Keratinocyte (primary cell): ENCODE measurements around the gene BBS1. TPM values are rescaled to one million over a fixed set of nuclear protein-coding genes. Genes with fewer than 3 reads are reported as not detected.

ENCODE experiments used
- DNase-seq: peaks from one replicate; pipeline ENCODE4 v3.0.0-alpha.2; 2011; ENCODE audit warnings: low read depth, missing footprints, low spot score
- FAIRE-seq: peaks from 2 replicates; lab custom pipeline; 2011; peaks lifted over from hg19 to GRCh38; lab: Jason Lieb, UNC
- H2AFZ ChIP-seq: 2 replicates; pipeline ENCODE4 v1.6.0; 2012; ENCODE audit warnings: low read length, control low read depth, inconsistent platforms; ENCODE audit not compliant: control insufficient read depth
- H3K27ac ChIP-seq: 2 replicates; pipeline ENCODE4 v1.5.1; 2011; ENCODE audit warnings: low read length; ENCODE audit not compliant: control insufficient read depth, insufficient read depth
- H3K27me3 ChIP-seq: 3 replicates; pipeline ENCODE4 v1.6.0; 2011; ENCODE audit warnings: low read length; ENCODE audit not compliant: control insufficient read depth, insufficient read depth; ENCODE audit errors: extremely low read depth
- H3K36me3 ChIP-seq, 2 experiments: 2 replicates in 1 of 2; 3 replicates in 1 of 2; pipeline ENCODE4 v1.5.1; 2011; ENCODE audit warnings: low read length in 2 of 2, mild to moderate bottlenecking in 1 of 2; ENCODE audit not compliant: control insufficient read depth in 2 of 2, insufficient read depth in 2 of 2; ENCODE audit errors: extremely low read depth in 1 of 2
- H3K4me1 ChIP-seq: 3 replicates; pipeline ENCODE4 v1.5.1; 2011; ENCODE audit warnings: low read length; ENCODE audit not compliant: control insufficient read depth, insufficient read depth; ENCODE audit errors: extremely low read depth
- H3K4me2 ChIP-seq: 3 replicates; pipeline ENCODE4 v1.6.0; 2011; ENCODE audit warnings: low read depth, low read length; ENCODE audit not compliant: control insufficient read depth, insufficient read depth; ENCODE audit errors: extremely low read depth
- H3K4me3 ChIP-seq, 3 experiments: fragments of 200-600 bp in 1 of 3; sonication (generic) in 1 of 3; 2 replicates in 2 of 3; 3 replicates in 1 of 3; pipeline ENCODE4 v1.5.1; 2011 to 2016; ENCODE audit warnings: low read length in 3 of 3, mild to moderate bottlenecking in 3 of 3, control low read depth in 2 of 3, inconsistent platforms in 1 of 3, low read depth in 1 of 3, mixed read lengths in 1 of 3, mixed run types in 1 of 3, moderate library complexity in 1 of 3; ENCODE audit not compliant: control insufficient read depth in 2 of 3, insufficient read depth in 2 of 3; ENCODE audit errors: extremely low read depth in 1 of 3
- H3K79me2 ChIP-seq: 2 replicates; pipeline ENCODE4 v1.6.0; 2012; ENCODE audit warnings: low read length; ENCODE audit not compliant: control insufficient read depth, insufficient read depth
- H3K9ac ChIP-seq: 3 replicates; pipeline ENCODE4 v1.6.0; 2011; ENCODE audit warnings: low read length; ENCODE audit not compliant: control insufficient read depth, insufficient read depth; ENCODE audit errors: extremely low read depth
- H3K9me1 ChIP-seq: 3 replicates; pipeline ENCODE4 v1.6.0; 2011; ENCODE audit warnings: low read length; ENCODE audit not compliant: control insufficient read depth, insufficient read depth; ENCODE audit errors: extremely low read depth
- H3K9me3 ChIP-seq: 2 replicates; pipeline ENCODE4 v1.5.1; 2012; ENCODE audit warnings: low read depth, low read length; ENCODE audit not compliant: control insufficient read depth
- H4K20me1 ChIP-seq: 3 replicates; pipeline ENCODE4 v1.6.0; 2011; ENCODE audit warnings: low read length; ENCODE audit not compliant: control insufficient read depth, insufficient read depth; ENCODE audit errors: extremely low read depth
- EZH2 ChIP-seq: IDR thresholded peaks from one replicate; pipeline ENCODE4 v1.6.1; 2012; ENCODE audit warnings: inconsistent platforms, mild to moderate bottlenecking, low read length, moderate library complexity
- dilution Hi-C: fragments of 300-500 bp; cut with MboI; formaldehyde crosslinking; loops from one replicate; pipeline ENCODE4 v1.7.0; 2020; ENCODE audit warnings: low sequenced_read_pairs; ENCODE audit not compliant: extremely low pct_ligation_motif_present
- polyA plus RNA-seq, 5 experiments: library from polyadenylated mRNA; depleted of rRNA in 3 of 5; stranded (reverse) in 3 of 5; stranded (forward) in 1 of 5; unstranded in 1 of 5; fragments of >200 nt; gene quantifications; 1 replicate in 1 of 5; 2 replicates in 3 of 5; 3 replicates in 1 of 5; pipeline versions ENCODE4 v1.2.1 to v1.2.3, GENCODE V29; 2011 to 2012; ENCODE audit warnings: missing spikeins in 2 of 5, low read depth in 1 of 5, low replicate concordance in 1 of 5
- TF ChIP-seq, protein P1 (sequence below), 3 experiments: IDR thresholded peaks in 1 of 3; conservative IDR thresholded peaks in 1 of 3; optimal IDR thresholded peaks in 1 of 3; 2 replicates in 2 of 3; 3 replicates in 1 of 3; pipeline versions ENCODE3 to v1.5.1; 2011; ENCODE audit warnings: low read length in 3 of 3, mild to moderate bottlenecking in 3 of 3, moderate library complexity in 2 of 3, control low read depth in 1 of 3, inconsistent platforms in 1 of 3; ENCODE audit not compliant: insufficient read depth in 2 of 3; ENCODE audit errors: extremely low read depth in 1 of 3

Gene BBS1
- polyA plus RNA-seq, 1 donor (not counting 4 experiments of a cell fraction or from before 2014, with no cell fraction given) = 11.7 TPM

DNA sequence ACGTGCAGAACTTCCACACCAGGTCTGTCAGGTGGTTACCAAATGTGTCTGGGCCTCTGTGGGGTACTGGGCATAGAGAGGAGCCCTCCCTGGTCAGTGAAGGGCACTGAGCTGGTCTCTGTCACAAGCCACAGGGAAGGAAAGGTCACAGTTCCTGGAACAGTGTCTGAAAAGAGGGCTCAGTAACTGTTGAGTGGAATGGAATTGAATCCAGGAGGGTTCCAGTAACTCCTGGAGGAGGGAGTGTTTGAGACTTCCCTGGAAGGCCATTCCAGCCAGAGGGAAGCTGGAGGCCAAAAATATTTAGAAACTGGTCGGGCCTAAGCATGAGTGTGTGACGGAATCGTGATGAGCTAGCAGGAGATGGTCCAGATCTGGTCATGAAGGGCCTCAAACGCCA is 44.2 kb downstream of the BBS1 start:
- dilution Hi-C loops = no loop called here
- no peak overlapping the region for H3K27ac ChIP-seq
- no peak for FAIRE-seq
- H3K9ac ChIP-seq = no peak overlapping the region
- H2AFZ ChIP-seq = no peak overlapping the region
- no peak overlapping the region for H3K4me3 ChIP-seq
- no peaks in the 10 kb centered on the region for H4K20me1 ChIP-seq
- H3K9me3 ChIP-seq = no peaks in the 10 kb centered on the region
- peaks cover 16% of the 10 kb centered on the region for H3K27me3 ChIP-seq
- no peaks in the 10 kb centered on the region for H3K4me1 ChIP-seq
- TF ChIP-seq, protein P1, sequence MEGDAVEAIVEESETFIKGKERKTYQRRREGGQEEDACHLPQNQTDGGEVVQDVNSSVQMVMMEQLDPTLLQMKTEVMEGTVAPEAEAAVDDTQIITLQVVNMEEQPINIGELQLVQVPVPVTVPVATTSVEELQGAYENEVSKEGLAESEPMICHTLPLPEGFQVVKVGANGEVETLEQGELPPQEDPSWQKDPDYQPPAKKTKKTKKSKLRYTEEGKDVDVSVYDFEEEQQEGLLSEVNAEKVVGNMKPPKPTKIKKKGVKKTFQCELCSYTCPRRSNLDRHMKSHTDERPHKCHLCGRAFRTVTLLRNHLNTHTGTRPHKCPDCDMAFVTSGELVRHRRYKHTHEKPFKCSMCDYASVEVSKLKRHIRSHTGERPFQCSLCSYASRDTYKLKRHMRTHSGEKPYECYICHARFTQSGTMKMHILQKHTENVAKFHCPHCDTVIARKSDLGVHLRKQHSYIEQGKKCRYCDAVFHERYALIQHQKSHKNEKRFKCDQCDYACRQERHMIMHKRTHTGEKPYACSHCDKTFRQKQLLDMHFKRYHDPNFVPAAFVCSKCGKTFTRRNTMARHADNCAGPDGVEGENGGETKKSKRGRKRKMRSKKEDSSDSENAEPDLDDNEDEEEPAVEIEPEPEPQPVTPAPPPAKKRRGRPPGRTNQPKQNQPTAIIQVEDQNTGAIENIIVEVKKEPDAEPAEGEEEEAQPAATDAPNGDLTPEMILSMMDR (optimal IDR thresholded peaks at IDR 0.05 in 1 of 3, IDR thresholded peaks at IDR 0.05 in 1 of 3, conservative IDR thresholded peaks at IDR 0.05 in 1 of 3; ENCODE audit: extremely low read depth in 1 of 3, insufficient read depth in 2 of 3, low read length in 3 of 3) = no peak
- TF ChIP-seq EZH2 = no peak
- H3K36me3 ChIP-seq = no peaks in the 10 kb centered on the region
- DNase-seq = no peak
- H3K4me2 ChIP-seq = no peak overlapping the region
- no peaks in the 10 kb centered on the region for H3K79me2 ChIP-seq
- H3K9me1 ChIP-seq = no peaks in the 10 kb centered on the region

DNA sequence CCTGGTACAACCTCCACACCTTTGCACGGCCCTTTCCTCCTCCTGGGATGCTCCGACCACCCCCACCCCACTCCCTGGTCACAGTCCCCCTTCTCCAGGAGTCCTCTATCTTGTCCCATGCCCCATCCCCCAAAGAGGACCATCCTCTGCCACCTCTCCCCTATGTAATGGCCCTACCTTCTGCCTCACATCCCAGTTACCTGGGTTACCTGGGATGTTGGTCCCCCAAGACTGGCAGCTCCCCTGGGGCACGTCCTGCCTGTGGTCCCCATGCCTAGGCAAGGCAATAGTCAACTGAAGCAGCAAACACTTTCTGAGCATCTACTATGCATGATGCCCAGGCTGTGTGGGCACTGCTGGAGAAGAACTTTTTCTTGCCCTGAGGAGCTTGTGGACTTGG is 45.0 kb downstream of the BBS1 start:
- no peak overlapping the region for H3K4me3 ChIP-seq
- FAIRE-seq = no peak
- no peak for DNase-seq
- TF ChIP-seq, protein P1 (optimal IDR thresholded peaks at IDR 0.05 in 1 of 3, IDR thresholded peaks at IDR 0.05 in 1 of 3, conservative IDR thresholded peaks at IDR 0.05 in 1 of 3; ENCODE audit: extremely low read depth in 1 of 3, insufficient read depth in 2 of 3, low read length in 3 of 3) = no peak
- no peak for TF ChIP-seq EZH2
- no peak overlapping the region for H3K4me2 ChIP-seq
- H3K9me3 ChIP-seq = no peaks in the 10 kb centered on the region
- H4K20me1 ChIP-seq = no peaks in the 10 kb centered on the region
- peaks cover 20% of the 10 kb centered on the region for H3K27me3 ChIP-seq
- no peak overlapping the region for H3K27ac ChIP-seq
- H3K9ac ChIP-seq = no peak overlapping the region
- H3K36me3 ChIP-seq = no peaks in the 10 kb centered on the region
- no peaks in the 10 kb centered on the region for H3K9me1 ChIP-seq
- H3K4me1 ChIP-seq = no peaks in the 10 kb centered on the region
- dilution Hi-C loops = no loop called here
- H2AFZ ChIP-seq = no peak overlapping the region
- H3K79me2 ChIP-seq = no peaks in the 10 kb centered on the region
